Panc1 (cell line): Measurements from ENCODE around the gene TARBP2. TPM values are rescaled to one million over a fixed set of nuclear protein-coding genes. Genes with fewer than 3 reads are reported as not detected.

ENCODE experiments used
- ATAC-seq: fragments of 200-7000 bp; cut with Tn5 transposase; 2 replicates; pipeline ENCODE4 v1.9.1; 2020; ENCODE audit warnings: mild to moderate bottlenecking, moderate library complexity
- BruUV-seq: library from RNA; stranded (reverse); fragments of 400-500 nt; replicated peaks from 2 replicates; lab custom pipeline; 2021; lab: Mats Ljungman, UMichigan
- CTCF ChIA-PET: fragments of 300-600 bp; sonication (Branson Sonifier 250); formaldehyde crosslinking; loops from one replicate; lab custom pipeline; 2022; ENCODE audit warnings: antibody characterized with exemption; lab: Charles Lee
- POLR2A ChIA-PET: fragments of 300-600 bp; sonication (Branson Sonifier 250); formaldehyde crosslinking; loops from one replicate; lab custom pipeline; 2022; ENCODE audit warnings: antibody characterized with exemption; lab: Charles Lee
- DNase-seq: peaks from one replicate; pipeline ENCODE4 v3.0.0-alpha.2; 2010; ENCODE audit warnings: low read depth, low spot score
- H3K27ac ChIP-seq: 2 replicates; pipeline ENCODE4 v1.5.1; 2011; ENCODE audit warnings: mild to moderate bottlenecking, low read length, inconsistent platforms
- H3K27me3 ChIP-seq: fragments of 200-500 bp; sonication (Bioruptor generic); 2 replicates; pipeline ENCODE4 v1.6.0; 2014; ENCODE audit warnings: low read length, inconsistent platforms; ENCODE audit not compliant: control insufficient read depth, insufficient read depth
- H3K36me3 ChIP-seq: fragments of 200-500 bp; sonication (Bioruptor generic); 2 replicates; pipeline ENCODE4 v1.5.1; 2014; ENCODE audit warnings: inconsistent platforms, mild to moderate bottlenecking, low read length, moderate library complexity; ENCODE audit not compliant: control insufficient read depth, insufficient read depth
- H3K4me1 ChIP-seq: 2 replicates; pipeline ENCODE4 v1.5.1; 2011; ENCODE audit warnings: inconsistent platforms, mild to moderate bottlenecking, low read length, moderate library complexity; ENCODE audit not compliant: control insufficient read depth, insufficient read depth
- H3K4me3 ChIP-seq, 2 experiments: 2 replicates each; pipeline ENCODE4 v1.5.1; 2011 to 2012; ENCODE audit warnings: low read depth in 2 of 2, low read length in 2 of 2, mild to moderate bottlenecking in 2 of 2, inconsistent platforms in 1 of 2, moderate library complexity in 1 of 2
- H3K9me3 ChIP-seq: fragments of 200-500 bp; sonication (Bioruptor generic); 2 replicates; pipeline ENCODE4 v1.5.1; 2014; ENCODE audit warnings: low read depth, mild to moderate bottlenecking, inconsistent platforms, low read length, moderate library complexity; ENCODE audit not compliant: control insufficient read depth, insufficient read depth
- CTCF ChIP-seq: fragments of 450-650 bp; IDR thresholded peaks from 2 replicates; pipeline ENCODE4 v1.5.1; 2017; ENCODE audit warnings: mild to moderate bottlenecking
- POLR2AphosphoS5 ChIP-seq: IDR thresholded peaks from 2 replicates; pipeline ENCODE4 v1.6.1; 2012; ENCODE audit warnings: mild to moderate bottlenecking, low read depth, low read length, moderate library complexity
- REST ChIP-seq, 2 experiments: IDR thresholded peaks; 2 replicates each; pipeline ENCODE4 v1.6.1; 2011 to 2012; ENCODE audit warnings: low read depth in 2 of 2, control low read depth in 1 of 2, low read length in 1 of 2, mild to moderate bottlenecking in 1 of 2, moderate library complexity in 1 of 2; ENCODE audit not compliant: insufficient read depth in 1 of 2
- SIN3A ChIP-seq: IDR thresholded peaks from 2 replicates; pipeline ENCODE4 v1.6.1; 2012; ENCODE audit warnings: low read depth, mild to moderate bottlenecking, low read length, moderate library complexity, borderline replicate concordance; ENCODE audit not compliant: insufficient read depth
- TCF7L2 ChIP-seq: IDR thresholded peaks from 2 replicates; pipeline ENCODE4 v1.6.1; 2011; ENCODE audit warnings: mild to moderate bottlenecking, low read depth, low read length, inconsistent platforms
- in situ Hi-C: cut with HindIII; loops from 2 replicates; pipeline ENCODE4 v1.10.0; 2016; ENCODE audit warnings: low sequenced_read_pairs, low pct_unique_long_range_greater_than_20kb
- intact Hi-C: fragments of 100-400 bp; cut with micrococcal nuclease; formaldehyde crosslinking; loops from one replicate; pipeline ENCODE4 v1.10.0; 2022; ENCODE audit not compliant: unreplicated experiment
- total RNA-seq: library from RNA; stranded (reverse); gene quantifications from one replicate; pipeline ENCODE4 v1.2.1, GENCODE V29; 2021; ENCODE audit not compliant: unreplicated experiment

The TARBP2 gene
- total RNA-seq, 1 experiment from 2014 or later: 67.3 TPM

GRCh38 chr12:53502331-53502730 is 1.2 kb downstream of the TARBP2 start:
- TF ChIP-seq REST (IDR thresholded peaks at IDR 0.05; ENCODE audit: insufficient read depth in 1 of 2, low read depth in 2 of 2, low read length in 1 of 2) (no peak), TCF7L2 (no peak), POLR2AphosphoS5 (no peak), CTCF (no peak), SIN3A (no peak)

GRCh38 chr12:53502983-53503728 is 2.1 kb downstream of the TARBP2 start:
- POLR2A ChIA-PET: no interaction called here
- ATAC-seq: no peak

More at GRCh38 chr12:53502331-53502730, 1.2 kb downstream of the TARBP2 start:
- no TSS peak for BruUV-seq
- peak overlapping the region; percentile 98 for H3K27ac ChIP-seq
- DNase-seq: no peak
- H3K4me1 ChIP-seq: peaks cover 34% of the 10 kb centered on the region
- ChIA-PET POLR2A (no interaction called here), CTCF (no interaction called here)
- H3K36me3 ChIP-seq: no peaks in the 10 kb centered on the region; the same call in none of the 2 replicates
- H3K9me3 ChIP-seq: no peaks in the 10 kb centered on the region
- in situ Hi-C loops: no loop called here
- no peaks in the 10 kb centered on the region for H3K27me3 ChIP-seq
- peak overlapping the region; percentile 66 to 80 for H3K4me3 ChIP-seq
- no peak for ATAC-seq
- intact Hi-C loops: no loop called here

More at GRCh38 chr12:53502983-53503728, 2.1 kb downstream of the TARBP2 start:
- no peak for DNase-seq
- Histone ChIP-seq H3K27ac (0 out of 2 replicates have a peak overlapping the region, but pooled peaks have one; percentile 31), H3K4me3 (no peak overlapping the region), H3K36me3 (no peaks in the 10 kb centered on the region; the same call in none of the 2 replicates), H3K4me1 (peaks cover 31% of the 10 kb centered on the region), H3K27me3 (no peaks in the 10 kb centered on the region), H3K9me3 (no peaks in the 10 kb centered on the region)
- CTCF ChIA-PET: no interaction called here
- in situ Hi-C loops (no loop called here), intact Hi-C loops (no loop called here)
- BruUV-seq: no TSS peak
- TF ChIP-seq POLR2AphosphoS5 (no peak), CTCF (no peak), TCF7L2 (no peak)
